COLO668 (cell line): ENCODE results near the gene ANXA7.
A peak's percentile ranks its signal among the peaks of the same experiment; 100 is the strongest.
"Not testable (repeated sequence)": the region's sequence is repeated elsewhere in the genome, so short reads cannot be mapped to it uniquely, and the experiment has no call there.

Source experiments
- DNase-seq: peaks from one replicate; lab custom pipeline; 2025; ENCODE audit not compliant: unreplicated experiment; lab: John Stamatoyannopoulos, UW

The ANXA7 gene

DNA sequence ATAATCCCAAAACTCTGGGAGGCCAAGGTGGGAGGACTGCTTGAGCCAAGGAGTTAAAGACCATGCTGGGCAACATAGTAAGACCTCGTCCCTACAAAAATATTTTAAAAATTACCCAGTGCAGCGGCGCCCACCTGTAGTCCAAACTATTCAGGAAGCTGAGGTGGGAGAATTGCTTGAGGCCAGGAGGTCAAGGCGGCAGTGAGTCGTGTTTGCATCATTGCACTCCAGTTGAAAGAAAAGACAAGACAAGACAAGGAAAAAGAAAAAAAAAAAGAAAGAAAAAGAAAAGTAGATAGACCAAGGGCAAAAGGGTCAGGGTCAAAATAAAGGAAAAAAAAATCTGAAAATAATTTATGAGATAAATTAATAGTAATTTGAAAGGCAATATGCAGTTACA is 5.8 kb downstream of the ANXA7 start:
- no peak for DNase-seq

DNA sequence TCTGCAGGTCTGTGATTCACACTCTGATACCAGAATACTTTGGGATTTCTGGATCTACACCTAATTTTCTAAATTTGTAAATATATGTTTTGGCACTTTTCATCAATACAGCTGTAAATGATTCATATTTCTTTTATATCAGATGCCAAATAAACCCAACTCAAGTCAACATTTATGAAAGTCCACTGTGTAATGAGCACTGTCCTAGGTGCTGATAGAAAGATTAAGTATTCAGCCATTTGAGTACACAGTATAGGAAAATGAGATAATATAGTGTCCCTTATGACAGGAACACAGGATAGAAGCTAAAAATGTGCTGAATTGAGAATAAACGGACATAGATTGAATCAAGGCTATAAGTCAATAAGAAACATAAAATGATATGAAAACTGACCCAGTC is 6.4 kb downstream of the ANXA7 start:
- DNase-seq, result no peak

DNA sequence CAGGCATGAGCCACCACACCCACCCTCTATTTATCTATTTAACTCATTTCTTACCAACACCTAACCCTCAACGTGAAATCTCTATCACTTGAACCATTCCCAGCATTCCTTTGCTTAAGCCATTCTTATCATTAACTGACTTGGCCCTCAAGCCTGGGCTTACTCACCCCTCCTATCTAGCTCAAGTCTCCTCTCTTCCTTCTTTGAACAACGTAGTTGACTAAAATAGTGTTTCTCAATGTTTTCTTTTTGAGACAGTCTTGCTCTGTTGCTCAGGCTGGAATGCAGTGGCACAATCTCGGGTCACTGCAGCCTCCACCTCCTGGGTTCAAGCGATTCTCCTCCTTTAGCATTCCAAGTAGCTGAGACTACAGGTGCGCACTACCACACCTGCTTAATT is 7.0 kb downstream of the ANXA7 start:
- DNase-seq, result no peak

GRCh38 chr10:73405556-73405955 is 8.3 kb downstream of the ANXA7 start:
- no peak for DNase-seq

DNA sequence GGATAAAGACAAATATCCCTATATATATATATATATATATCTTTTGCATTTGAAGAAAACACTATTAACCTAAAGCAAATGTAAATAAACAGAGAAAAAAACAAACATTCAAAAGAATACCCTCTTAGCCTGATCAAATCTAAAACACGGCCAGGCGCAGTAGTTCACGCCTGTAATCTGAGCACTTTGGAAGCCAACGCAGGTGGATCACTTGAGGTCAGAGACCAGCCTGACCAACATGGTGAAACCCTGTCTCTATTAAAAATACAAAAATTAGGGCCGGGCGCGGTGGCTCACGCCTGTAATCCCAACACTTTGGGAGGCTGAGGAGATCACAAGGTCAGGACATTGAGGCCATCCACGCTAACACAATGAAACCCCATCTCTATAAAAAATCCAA is 9.2 kb downstream of the ANXA7 start:
- DNase-seq, result peak; percentile 14

DNA sequence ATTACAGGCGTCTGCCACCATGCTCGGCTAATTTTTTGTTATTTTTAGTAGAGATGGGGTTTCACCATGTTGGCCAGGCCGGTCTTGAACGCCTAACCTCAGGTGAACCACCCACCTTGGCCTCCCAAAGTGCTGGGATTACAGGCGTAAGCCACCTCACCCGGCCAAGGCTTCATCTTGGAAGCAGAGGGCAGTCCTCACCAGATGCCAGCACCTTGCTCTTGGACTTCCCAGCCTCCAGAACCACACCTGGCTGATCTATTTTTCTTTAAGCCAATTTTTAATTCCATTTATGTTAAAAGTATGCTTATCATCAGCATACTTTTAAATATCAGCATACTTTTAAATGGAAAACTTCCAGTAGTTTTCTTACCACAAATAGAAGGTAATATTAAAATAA is 12.2 kb downstream of the ANXA7 start:
- no peak for DNase-seq

DNA sequence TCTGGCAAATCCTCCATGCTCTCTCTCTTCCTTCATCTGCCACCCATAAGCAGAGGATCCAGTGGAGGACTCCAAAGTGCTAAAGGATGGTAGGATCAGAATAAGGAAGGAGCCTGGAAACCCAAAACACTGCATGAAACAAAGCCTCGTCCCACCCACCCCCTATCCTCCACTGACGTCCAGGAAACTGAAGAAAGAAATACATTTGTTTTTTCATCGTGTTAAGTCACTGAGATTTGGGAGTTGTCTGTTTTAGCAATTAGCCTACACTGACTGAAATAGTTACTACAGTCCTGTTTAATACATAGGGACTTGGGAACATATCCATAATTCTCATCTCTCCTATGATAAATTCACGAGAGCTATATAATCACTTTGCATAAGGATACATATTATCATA is 14.8 kb downstream of the ANXA7 start:
- no peak for DNase-seq

DNA sequence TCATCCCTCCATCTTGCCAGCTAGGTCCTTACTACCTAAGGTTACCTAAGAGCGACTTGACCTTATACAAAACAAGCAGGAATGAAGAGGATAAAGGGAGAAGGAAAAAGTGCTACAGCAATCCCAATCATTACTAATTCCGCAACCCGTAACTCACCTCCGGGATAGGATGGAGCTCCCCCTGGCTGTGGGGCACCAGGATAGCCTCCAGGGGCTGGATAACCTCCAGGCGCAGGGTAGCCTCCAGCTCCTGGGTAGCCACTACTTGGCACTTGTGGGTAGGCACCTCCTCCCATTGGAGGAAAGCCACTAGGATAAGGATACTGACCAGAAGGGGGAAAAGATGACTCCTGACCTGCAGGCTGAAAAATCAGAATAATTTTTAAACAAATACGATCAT is 15.8 kb downstream of the ANXA7 start:
- peak; percentile 1 for DNase-seq

DNA sequence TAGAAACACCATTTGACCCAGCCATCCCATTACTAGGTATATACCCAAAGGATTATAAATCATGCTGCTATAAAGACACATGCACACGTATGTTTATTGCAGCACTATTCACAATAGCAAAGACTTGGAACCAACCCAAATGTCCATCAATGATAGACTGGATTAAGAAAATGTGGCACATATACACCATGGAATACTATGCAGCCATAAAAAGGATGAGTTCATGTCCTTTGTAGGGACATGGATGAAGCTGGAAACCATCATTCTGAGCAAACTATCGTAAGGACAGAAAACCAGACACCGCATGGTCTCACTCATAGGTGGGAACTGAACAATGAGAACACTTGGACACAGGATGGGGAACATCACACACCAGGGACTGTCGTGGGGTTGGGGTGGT is 19.5 kb downstream of the ANXA7 start:
- DNase-seq, result not testable (repeated sequence)

- DNase-seq, result no peak
Observed at GRCh38 chr10:73388228-73388627, 25.6 kb downstream of the ANXA7 start.

- DNase-seq, result no peak
Observed at GRCh38 chr10:73386583-73386982, 27.3 kb downstream of the ANXA7 start.

- DNase-seq, result no peak
Observed at GRCh38 chr10:73379064-73379748, 34.7 kb downstream of the ANXA7 start.

DNA sequence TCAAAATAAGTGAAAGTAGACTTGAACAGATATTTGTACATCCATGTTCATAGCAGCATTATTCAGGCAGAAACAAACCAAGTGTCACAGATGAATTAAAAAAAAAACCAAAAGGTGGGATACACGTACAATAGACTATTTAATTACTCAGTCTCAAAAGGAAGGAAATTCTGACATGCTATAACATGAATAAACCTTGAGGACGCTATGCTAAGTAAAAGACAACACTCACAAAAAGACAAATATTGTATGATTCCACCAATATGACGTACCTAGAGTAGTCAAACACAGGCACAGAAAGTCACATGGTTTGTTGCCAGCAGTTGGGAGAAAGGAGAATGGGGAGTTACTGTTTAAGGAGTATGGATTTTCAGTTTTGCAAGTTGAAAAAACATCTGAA is 37.2 kb downstream of the ANXA7 start:
- no peak for DNase-seq

GRCh38 chr10:73368238-73368637 is 45.6 kb downstream of the ANXA7 start:
- no peak for DNase-seq

- no peak for DNase-seq
Observed at GRCh38 chr10:73366381-73367298, 47.2 kb downstream of the ANXA7 start.

DNA sequence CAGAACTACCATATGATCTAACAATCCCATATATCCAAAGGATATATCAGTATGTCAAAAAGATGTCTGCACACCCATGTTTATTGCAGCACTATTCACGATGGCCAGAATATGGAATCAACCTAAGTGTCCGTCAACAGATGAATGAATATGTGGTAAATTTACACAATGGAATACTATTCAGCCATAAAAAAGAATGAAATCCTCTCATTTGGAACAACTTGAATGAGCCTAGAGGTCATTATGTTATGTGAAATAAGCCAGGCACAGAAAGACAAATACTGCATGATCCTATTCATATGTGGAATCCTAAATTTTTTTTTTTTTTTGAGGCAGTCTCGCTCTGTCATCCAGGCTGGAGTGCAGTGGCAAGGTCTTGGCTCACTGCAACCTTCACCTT is 48.9 kb downstream of the ANXA7 start:
- DNase-seq, result no peak

- no peak for DNase-seq
Observed at GRCh38 chr10:73359492-73359891, 54.4 kb downstream of the ANXA7 start.

GRCh38 chr10:73358331-73359279 is 55.3 kb downstream of the ANXA7 start, which contains the start of gene CFAP70:
Gene CFAP70 (minus strand): TSS chr10:73358864. CDS start chr10:73354796, 4,068 bp downstream.
- peak; percentile 92 for DNase-seq

- no peak for DNase-seq
Observed at GRCh38 chr10:73357821-73358220, 56.0 kb downstream of the ANXA7 start.

DNA sequence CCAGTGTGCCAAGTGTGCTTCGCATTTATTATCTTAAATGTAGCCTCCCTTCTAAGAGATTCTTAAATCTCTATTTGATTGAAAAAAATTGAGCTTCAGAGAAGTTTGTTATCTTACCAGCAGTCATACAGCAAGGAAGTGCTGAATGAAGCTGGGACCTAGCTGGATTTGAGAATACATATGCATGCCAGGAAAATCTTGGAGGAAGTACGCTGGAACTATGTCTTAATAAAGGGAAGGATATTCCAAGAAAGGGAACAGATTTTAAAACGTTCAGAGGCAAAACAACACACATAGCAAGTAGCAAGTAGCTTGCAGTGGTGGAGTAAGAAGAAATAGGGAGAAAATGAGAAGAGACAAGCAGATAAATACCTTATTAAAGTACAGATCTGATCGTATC is 56.7 kb downstream of the ANXA7 start:
- DNase-seq, result no peak

- DNase-seq, result no peak
Observed at GRCh38 chr10:73344269-73344668, 69.6 kb downstream of the ANXA7 start.
